ENCODE data around the gene MIP. TPM values are rescaled to one million over a fixed set of nuclear protein-coding genes. Genes with fewer than 3 reads are reported as not detected.

MIP gene
- total RNA-seq, 1 experiment from 2014 or later: not detected

- peak; percentile 96 for DNase-seq
- BruUV-seq (replicated peaks): TSS peak; percentile 45
- peaks cover 9% of the 10 kb centered on the region for H3K4me1 Mint-ChIP-seq (ENCODE audit: low read depth, unreplicated experiment)
- TF ChIP-seq CTCF (IDR thresholded peaks at IDR 0.05; ENCODE audit: unreplicated experiment): no peak
- H3K9me3 Mint-ChIP-seq (ENCODE audit: low read depth, unreplicated experiment): no peaks in the 10 kb centered on the region
- CTCF ChIA-PET: interaction anchor here (0.5 to 1.0 kb wide), 2 partner anchors 14 to 191 kb away, joined by 3 to 6 read pairs; no protein-coding TSS in a partner anchor
- H3K4me3 Mint-ChIP-seq (ENCODE audit: low read depth, unreplicated experiment): peak within 1 kb of the TSS; percentile 89
- H3K27me3 Mint-ChIP-seq (ENCODE audit: unreplicated experiment): no peaks in the 10 kb centered on the region
- intact Hi-C loops (cut with micrococcal nuclease; ENCODE audit: unreplicated experiment): loop anchor here (10.0 kb wide), 2 partner anchors 104 to 344 kb away; partner anchors contain the start of genes APOF, ESYT1 and STAT2
- peak within 1 kb of the TSS; percentile 96 for H3K27ac Mint-ChIP-seq (ENCODE audit: unreplicated experiment)
- H3K36me3 Mint-ChIP-seq (ENCODE audit: insufficient read depth, unreplicated experiment): peaks cover 18% of the 10 kb centered on the region
Measured at GRCh38 chr12:56468216-56469006, 14.0 kb upstream of the MIP start, which contains the start of gene SPRYD4. Gene SPRYD4 (plus strand): TSS chr12:56468578. CDS start chr12:56468592, 14 bp downstream.

- CTCF ChIA-PET: no interaction called here
Measured at GRCh38 chr12:56462565-56462964, 8.1 kb upstream of the MIP start.

GRCh38 chr12:56461235-56462159 is 7.0 kb upstream of the MIP start:
- H3K27me3 Mint-ChIP-seq (ENCODE audit: unreplicated experiment): no peaks in the 10 kb centered on the region
- H3K4me1 Mint-ChIP-seq (ENCODE audit: low read depth, unreplicated experiment): no peaks in the 10 kb centered on the region
- no TSS peak for BruUV-seq (replicated peaks)
- no peak for DNase-seq
- no peak for TF ChIP-seq CTCF (IDR thresholded peaks at IDR 0.05; ENCODE audit: unreplicated experiment)
- H3K36me3 Mint-ChIP-seq (ENCODE audit: insufficient read depth, unreplicated experiment): no peaks in the 10 kb centered on the region
- CTCF ChIA-PET: interaction anchor here (0.6 to 1.2 kb wide), 4 partner anchors 13 to 242 kb away, joined by 3 to 9 read pairs (median 4); partner anchors contain the start of gene CNPY2
- H3K27ac Mint-ChIP-seq (ENCODE audit: unreplicated experiment): no peak overlapping the region
- H3K4me3 Mint-ChIP-seq (ENCODE audit: low read depth, unreplicated experiment): no peak overlapping the region
- no peaks in the 10 kb centered on the region for H3K9me3 Mint-ChIP-seq (ENCODE audit: low read depth, unreplicated experiment)
- intact Hi-C loops (cut with micrococcal nuclease; ENCODE audit: unreplicated experiment): loop anchor here (10.0 kb wide), 2 partner anchors 97 to 337 kb away; partner anchors contain the start of genes APOF, ESYT1 and STAT2

More at GRCh38 chr12:56462565-56462964, 8.1 kb upstream of the MIP start:
- no peaks in the 10 kb centered on the region for H3K36me3 Mint-ChIP-seq (ENCODE audit: insufficient read depth, unreplicated experiment)
- intact Hi-C loops (cut with micrococcal nuclease; ENCODE audit: unreplicated experiment): loop anchor here (10.0 kb wide), 2 partner anchors 98 to 338 kb away; partner anchors contain the start of genes APOF, ESYT1 and STAT2
- TF ChIP-seq CTCF (IDR thresholded peaks at IDR 0.05; ENCODE audit: unreplicated experiment): no peak
- H3K27me3 Mint-ChIP-seq (ENCODE audit: unreplicated experiment): no peaks in the 10 kb centered on the region
- H3K27ac Mint-ChIP-seq (ENCODE audit: unreplicated experiment): no peak overlapping the region
- H3K4me1 Mint-ChIP-seq (ENCODE audit: low read depth, unreplicated experiment): no peaks in the 10 kb centered on the region
- no peak for DNase-seq
- H3K9me3 Mint-ChIP-seq (ENCODE audit: low read depth, unreplicated experiment): no peaks in the 10 kb centered on the region
- no peak overlapping the region for H3K4me3 Mint-ChIP-seq (ENCODE audit: low read depth, unreplicated experiment)
- no TSS peak for BruUV-seq (replicated peaks)

GRCh38 chr12:56457817-56458216 is 3.4 kb upstream of the MIP start:
- no peak for DNase-seq
- Mint-ChIP-seq H3K4me1 (ENCODE audit: low read depth, unreplicated experiment) (no peaks in the 10 kb centered on the region), H3K4me3 (ENCODE audit: low read depth, unreplicated experiment) (no peak overlapping the region), H3K36me3 (ENCODE audit: insufficient read depth, unreplicated experiment) (no peaks in the 10 kb centered on the region), H3K27ac (ENCODE audit: unreplicated experiment) (no peak overlapping the region), H3K27me3 (ENCODE audit: unreplicated experiment) (peaks cover 35% of the 10 kb centered on the region), H3K9me3 (ENCODE audit: low read depth, unreplicated experiment) (no peaks in the 10 kb centered on the region)
- no TSS peak for BruUV-seq (replicated peaks)
- CTCF ChIA-PET: no interaction called here
- intact Hi-C loops (cut with micrococcal nuclease; ENCODE audit: unreplicated experiment): no loop called here
- no peak for TF ChIP-seq CTCF (IDR thresholded peaks at IDR 0.05; ENCODE audit: unreplicated experiment)

Measured in Calu3 (cell line).